Measurements from ENCODE around the gene SMIM1.

The SMIM1 gene

GRCh38 chr1:3733094-3733882, 39.3 kb upstream of the SMIM1 start:
- no peak overlapping the region for H3K4me3 ChIP-seq (ENCODE audit: low read depth, low read length)

GRCh38 chr1:3733883-3734589, 38.5 kb upstream of the SMIM1 start:
- DNase-seq (ENCODE audit: low read depth, low spot score) = no peak
- TF ChIP-seq CTCF (IDR thresholded peaks at IDR 0.05; ENCODE audit: low read depth, low read length) = no peak
- in situ Hi-C loops (cut with HindIII; ENCODE audit: low sequenced_read_pairs) = no loop called here
- no peak overlapping the region for H3K4me3 ChIP-seq (ENCODE audit: low read depth, low read length)

More at GRCh38 chr1:3733094-3733882, 39.3 kb upstream of the SMIM1 start:
- no peak for DNase-seq (ENCODE audit: low read depth, low spot score)
- TF ChIP-seq CTCF (IDR thresholded peaks at IDR 0.05; ENCODE audit: low read depth, low read length) = no peak
- in situ Hi-C loops (cut with HindIII; ENCODE audit: low sequenced_read_pairs) = no loop called here

- no peak overlapping the region for H3K4me3 ChIP-seq (ENCODE audit: low read depth, low read length)
- no peak for TF ChIP-seq CTCF (IDR thresholded peaks at IDR 0.05; ENCODE audit: low read depth, low read length)
- in situ Hi-C loops (cut with HindIII; ENCODE audit: low sequenced_read_pairs) = no loop called here
- DNase-seq (ENCODE audit: low read depth, low spot score) = no peak
Observed at GRCh38 chr1:3734602-3735001, 37.9 kb upstream of the SMIM1 start.

GRCh38 chr1:3735027-3735681, 37.4 kb upstream of the SMIM1 start:
- no peak for TF ChIP-seq CTCF (IDR thresholded peaks at IDR 0.05; ENCODE audit: low read depth, low read length)
- no peak for DNase-seq (ENCODE audit: low read depth, low spot score)
- H3K4me3 ChIP-seq (ENCODE audit: low read depth, low read length) = no peak overlapping the region
- in situ Hi-C loops (cut with HindIII; ENCODE audit: low sequenced_read_pairs) = no loop called here

GRCh38 chr1:3735688-3736087, 36.9 kb upstream of the SMIM1 start:
- no peak for DNase-seq (ENCODE audit: low read depth, low spot score)
- in situ Hi-C loops (cut with HindIII; ENCODE audit: low sequenced_read_pairs) = no loop called here
- TF ChIP-seq CTCF (IDR thresholded peaks at IDR 0.05; ENCODE audit: low read depth, low read length) = no peak
- no peak overlapping the region for H3K4me3 ChIP-seq (ENCODE audit: low read depth, low read length)

- no peak overlapping the region for H3K4me3 ChIP-seq (ENCODE audit: low read depth, low read length)
- DNase-seq (ENCODE audit: low read depth, low spot score) = no peak
- TF ChIP-seq CTCF (IDR thresholded peaks at IDR 0.05; ENCODE audit: low read depth, low read length) = no peak
- in situ Hi-C loops (cut with HindIII; ENCODE audit: low sequenced_read_pairs) = no loop called here
Observed at GRCh38 chr1:3736131-3736561, 36.4 kb upstream of the SMIM1 start.
